Neural cell (in vitro differentiated cells): ENCODE measurements around the gene TIMM22. TPM values are rescaled to one million over a fixed set of nuclear protein-coding genes. Genes with fewer than 3 reads are reported as not detected.

Experiments used
- H2AFZ ChIP-seq: fragments of 200-600, 300-800 bp; sonication (generic), shearing (Covaris generic); 2 replicates; pipeline ENCODE4 v1.6.0; 2014; ENCODE audit warnings: low read depth, mild to moderate bottlenecking, antibody characterized with exemption, low read length, moderate library complexity
- H3F3A ChIP-seq: fragments of 200-600 bp; shearing (Covaris generic); 2 replicates; pipeline ENCODE4 v1.6.1; 2016; ENCODE audit warnings: mild to moderate bottlenecking, moderate library complexity, mixed read lengths, antibody characterized with exemption, low read length; ENCODE audit not compliant: insufficient read depth, poor library complexity, severe bottlenecking
- H3K27ac ChIP-seq: fragments of 200-600, 300-800 bp; sonication (generic), shearing (Covaris generic); 2 replicates; pipeline ENCODE4 v1.5.1; 2014; ENCODE audit warnings: mild to moderate bottlenecking, low read length, moderate library complexity
- H3K27me3 ChIP-seq: fragments of 300-800, 200-600 bp; sonication (generic), shearing (Covaris generic); 2 replicates; pipeline ENCODE4 v1.6.0; 2014; ENCODE audit warnings: mild to moderate bottlenecking, low read depth, low read length, moderate library complexity; ENCODE audit not compliant: insufficient read depth
- H3K36me3 ChIP-seq: fragments of 300-800, 200-600 bp; sonication (generic), shearing (Covaris generic); 2 replicates; pipeline ENCODE4 v1.5.1; 2014; ENCODE audit warnings: mild to moderate bottlenecking, antibody characterized with exemption, low read length, moderate library complexity; ENCODE audit not compliant: insufficient read depth
- H3K4me2 ChIP-seq: fragments of 300-800, 200-600 bp; sonication (generic), shearing (Covaris generic); 2 replicates; pipeline ENCODE4 v1.6.0; 2014; ENCODE audit warnings: mild to moderate bottlenecking, low read length
- H3K4me3 ChIP-seq: fragments of 300-800, 200-600 bp; sonication (generic), shearing (Covaris generic); 2 replicates; pipeline ENCODE4 v1.5.1; 2014; ENCODE audit warnings: mild to moderate bottlenecking, low read length, moderate library complexity
- H3K79me2 ChIP-seq: fragments of 200-600 bp; shearing (Covaris generic); replicated peaks from 2 replicates; pipeline ENCODE4 v1.6.0; 2014; ENCODE audit warnings: mild to moderate bottlenecking, low read length, moderate library complexity; ENCODE audit not compliant: insufficient read depth
- H3K9ac ChIP-seq: fragments of 300-800, 200-600 bp; sonication (generic), shearing (Covaris generic); 2 replicates; pipeline ENCODE4 v1.6.1; 2016; ENCODE audit warnings: mild to moderate bottlenecking, low read length, mixed read lengths
- H3K9me2 ChIP-seq: fragments of 200-600 bp; shearing (Covaris generic); 2 replicates; pipeline ENCODE4 v1.6.1; 2016; ENCODE audit warnings: mild to moderate bottlenecking, low read length, mixed read lengths; ENCODE audit not compliant: insufficient read depth
- H3K9me3 ChIP-seq: fragments of 200-600, 300-800 bp; sonication (generic), shearing (Covaris generic); 2 replicates; pipeline ENCODE4 v1.6.1; 2016; ENCODE audit warnings: mild to moderate bottlenecking, mixed run types, low read length, moderate library complexity, mixed read lengths
- H4K20me1 ChIP-seq: fragments of 200-600 bp; shearing (Covaris generic); 2 replicates; pipeline ENCODE4 v1.6.1; 2016; ENCODE audit warnings: mild to moderate bottlenecking, mixed run types; ENCODE audit not compliant: insufficient read depth
- CTCF ChIP-seq: fragments of 450-650 bp; IDR thresholded peaks from 2 replicates; pipeline ENCODE4 v1.5.1; 2014; ENCODE audit warnings: antibody characterized with exemption, mild to moderate bottlenecking, moderate library complexity; ENCODE audit not compliant: poor library complexity, severe bottlenecking
- EP300 ChIP-seq: fragments of 450-650 bp; conservative IDR thresholded peaks from 2 replicates; pipeline ENCODE4 v1.6.1; 2014; ENCODE audit warnings: antibody characterized with exemption, mild to moderate bottlenecking, moderate library complexity; ENCODE audit not compliant: poor library complexity, severe bottlenecking
- EZH2 ChIP-seq: fragments of 200-600, 300-800 bp; shearing (Covaris generic), sonication (generic); IDR thresholded peaks from 2 replicates; pipeline ENCODE4 v1.6.1; 2014; ENCODE audit warnings: antibody characterized with exemption, low read length, borderline replicate concordance, mild to moderate bottlenecking; ENCODE audit not compliant: insufficient read depth, poor library complexity, severe bottlenecking
- MXI1 ChIP-seq: fragments of 450-650 bp; conservative IDR thresholded peaks from 2 replicates; pipeline ENCODE4 v1.6.1; 2014; ENCODE audit warnings: antibody characterized with exemption, mild to moderate bottlenecking; ENCODE audit not compliant: poor library complexity, severe bottlenecking
- POLR2AphosphoS5 ChIP-seq: IDR thresholded peaks from 2 replicates; pipeline ENCODE4 v1.6.1; 2012
- RAD21 ChIP-seq: fragments of 450-650 bp; conservative IDR thresholded peaks from 2 replicates; pipeline ENCODE4 v1.6.1; 2014; ENCODE audit warnings: antibody characterized with exemption, mild to moderate bottlenecking, moderate library complexity
- REST ChIP-seq: IDR thresholded peaks from 2 replicates; pipeline ENCODE4 v1.6.1; 2012; ENCODE audit warnings: borderline replicate concordance
- SMC3 ChIP-seq: fragments of 450-650 bp; conservative IDR thresholded peaks from 2 replicates; pipeline ENCODE4 v1.6.1; 2014; ENCODE audit warnings: antibody characterized with exemption, mild to moderate bottlenecking, moderate library complexity; ENCODE audit not compliant: poor library complexity
- TAF1 ChIP-seq: IDR thresholded peaks from 2 replicates; pipeline ENCODE4 v1.6.1; 2012; ENCODE audit warnings: low read depth
- polyA plus RNA-seq: library from polyadenylated mRNA; depleted of rRNA; stranded (reverse); fragments of >200 nt; gene quantifications from 2 replicates; pipeline ENCODE4 v1.2.3, GENCODE V29; 2014

TIMM22 gene
- polyA plus RNA-seq, 1 donor from 2014 or later = 16.7 TPM

GRCh38 chr17:1025733-1026598, 29.0 kb downstream of the TIMM22 start:
- Histone ChIP-seq H3K79me2 (no peaks in the 10 kb centered on the region), H3K27ac (no peak overlapping the region), H3K9ac (no peak overlapping the region), H2AFZ (no peak overlapping the region), H3K9me2 (no peaks in the 10 kb centered on the region), H4K20me1 (no peaks in the 10 kb centered on the region), H3F3A (no peaks in the 10 kb centered on the region), H3K27me3 (no peaks in the 10 kb centered on the region), H3K4me2 (no peak overlapping the region), H3K4me3 (no peak overlapping the region), H3K9me3 (no peaks in the 10 kb centered on the region), H3K36me3 (no peaks in the 10 kb centered on the region)
- TF ChIP-seq MXI1 = no peak
- TF ChIP-seq RAD21 = no peak
- no peak for TF ChIP-seq POLR2AphosphoS5
- TF ChIP-seq EP300 = no peak
- no peak for TF ChIP-seq SMC3
- TF ChIP-seq EZH2 = no peak
- TF ChIP-seq TAF1 = no peak
- TF ChIP-seq REST = no peak
- TF ChIP-seq CTCF = no peak

- no peak overlapping the region for H2AFZ ChIP-seq
- no peak for TF ChIP-seq POLR2AphosphoS5
- no peak for TF ChIP-seq RAD21
- no peak for TF ChIP-seq TAF1
- TF ChIP-seq EP300 = no peak
- TF ChIP-seq CTCF = no peak
- no peak for TF ChIP-seq SMC3
- no peak for TF ChIP-seq EZH2
- no peak for TF ChIP-seq REST
- no peak for TF ChIP-seq MXI1
- H3K27ac ChIP-seq = no peak overlapping the region
- H3K9me3 ChIP-seq = no peaks in the 10 kb centered on the region
- no peak overlapping the region for H3K4me2 ChIP-seq
- no peak overlapping the region for H3K4me3 ChIP-seq
- H3K9ac ChIP-seq = no peak overlapping the region
- no peaks in the 10 kb centered on the region for H3K27me3 ChIP-seq
- no peaks in the 10 kb centered on the region for H4K20me1 ChIP-seq
- H3F3A ChIP-seq = no peaks in the 10 kb centered on the region
- no peaks in the 10 kb centered on the region for H3K79me2 ChIP-seq
- no peaks in the 10 kb centered on the region for H3K9me2 ChIP-seq
- no peaks in the 10 kb centered on the region for H3K36me3 ChIP-seq
Observed at GRCh38 chr17:1026599-1026975, 29.7 kb downstream of the TIMM22 start.
